Neural crest cell (in vitro differentiated cells): ENCODE data around the gene TMBIM1. TPM values are rescaled to one million over a fixed set of nuclear protein-coding genes. Genes with fewer than 3 reads are reported as not detected.

Experiments used
- DNase-seq: peaks from one replicate; pipeline ENCODE4 v3.0.0; 2021; ENCODE audit warnings: low read depth, mixed read lengths, low spot score
- H3K27ac Mint-ChIP-seq: one replicate; pipeline ENCODE4 v1.8.0; 2021; ENCODE audit warnings: mild to moderate bottlenecking, mixed read lengths; ENCODE audit not compliant: unreplicated experiment
- H3K27me3 Mint-ChIP-seq: 2 replicates; pipeline ENCODE4 v1.8.0; 2021; ENCODE audit warnings: low read depth, mild to moderate bottlenecking, mixed read lengths
- H3K36me3 Mint-ChIP-seq: 2 replicates; pipeline ENCODE4 v1.8.0; 2021; ENCODE audit warnings: low read depth, mild to moderate bottlenecking, mixed read lengths
- H3K4me1 Mint-ChIP-seq: 2 replicates; pipeline ENCODE4 v1.8.0; 2021; ENCODE audit warnings: mixed read lengths
- H3K4me3 Mint-ChIP-seq: one replicate; pipeline ENCODE4 v1.8.0; 2021; ENCODE audit warnings: mild to moderate bottlenecking, mixed read lengths
- H3K9me3 Mint-ChIP-seq: 2 replicates; pipeline ENCODE4 v1.8.0; 2021; ENCODE audit warnings: mixed read lengths
- total RNA-seq: library from RNA; stranded (reverse); gene quantifications from 2 replicates; pipeline ENCODE4 v1.2.1, GENCODE V29; 2021
- TF ChIP-seq, protein P1 (sequence below): fragments of 200-600 bp; sonication (generic); conservative IDR thresholded peaks from 2 replicates; pipeline ENCODE4 v1.5.0; 2021; ENCODE audit warnings: antibody characterized with exemption, mild to moderate bottlenecking

The TMBIM1 gene
- total RNA-seq, 1 donor from 2014 or later: 8.5 TPM

- H3K36me3 Mint-ChIP-seq: no peaks in the 10 kb centered on the region
- H3K4me3 Mint-ChIP-seq: no peak overlapping the region
- TF ChIP-seq, protein P1, sequence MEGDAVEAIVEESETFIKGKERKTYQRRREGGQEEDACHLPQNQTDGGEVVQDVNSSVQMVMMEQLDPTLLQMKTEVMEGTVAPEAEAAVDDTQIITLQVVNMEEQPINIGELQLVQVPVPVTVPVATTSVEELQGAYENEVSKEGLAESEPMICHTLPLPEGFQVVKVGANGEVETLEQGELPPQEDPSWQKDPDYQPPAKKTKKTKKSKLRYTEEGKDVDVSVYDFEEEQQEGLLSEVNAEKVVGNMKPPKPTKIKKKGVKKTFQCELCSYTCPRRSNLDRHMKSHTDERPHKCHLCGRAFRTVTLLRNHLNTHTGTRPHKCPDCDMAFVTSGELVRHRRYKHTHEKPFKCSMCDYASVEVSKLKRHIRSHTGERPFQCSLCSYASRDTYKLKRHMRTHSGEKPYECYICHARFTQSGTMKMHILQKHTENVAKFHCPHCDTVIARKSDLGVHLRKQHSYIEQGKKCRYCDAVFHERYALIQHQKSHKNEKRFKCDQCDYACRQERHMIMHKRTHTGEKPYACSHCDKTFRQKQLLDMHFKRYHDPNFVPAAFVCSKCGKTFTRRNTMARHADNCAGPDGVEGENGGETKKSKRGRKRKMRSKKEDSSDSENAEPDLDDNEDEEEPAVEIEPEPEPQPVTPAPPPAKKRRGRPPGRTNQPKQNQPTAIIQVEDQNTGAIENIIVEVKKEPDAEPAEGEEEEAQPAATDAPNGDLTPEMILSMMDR: no peak
- no peaks in the 10 kb centered on the region for H3K9me3 Mint-ChIP-seq
- H3K27me3 Mint-ChIP-seq: no peaks in the 10 kb centered on the region
- H3K27ac Mint-ChIP-seq: peak overlapping the region; percentile 63
- H3K4me1 Mint-ChIP-seq: no peaks in the 10 kb centered on the region
- no peak for DNase-seq
These were observed 11.9 kb downstream of the TMBIM1 start for GRCh38 chr2:218280260-218280870.

DNA sequence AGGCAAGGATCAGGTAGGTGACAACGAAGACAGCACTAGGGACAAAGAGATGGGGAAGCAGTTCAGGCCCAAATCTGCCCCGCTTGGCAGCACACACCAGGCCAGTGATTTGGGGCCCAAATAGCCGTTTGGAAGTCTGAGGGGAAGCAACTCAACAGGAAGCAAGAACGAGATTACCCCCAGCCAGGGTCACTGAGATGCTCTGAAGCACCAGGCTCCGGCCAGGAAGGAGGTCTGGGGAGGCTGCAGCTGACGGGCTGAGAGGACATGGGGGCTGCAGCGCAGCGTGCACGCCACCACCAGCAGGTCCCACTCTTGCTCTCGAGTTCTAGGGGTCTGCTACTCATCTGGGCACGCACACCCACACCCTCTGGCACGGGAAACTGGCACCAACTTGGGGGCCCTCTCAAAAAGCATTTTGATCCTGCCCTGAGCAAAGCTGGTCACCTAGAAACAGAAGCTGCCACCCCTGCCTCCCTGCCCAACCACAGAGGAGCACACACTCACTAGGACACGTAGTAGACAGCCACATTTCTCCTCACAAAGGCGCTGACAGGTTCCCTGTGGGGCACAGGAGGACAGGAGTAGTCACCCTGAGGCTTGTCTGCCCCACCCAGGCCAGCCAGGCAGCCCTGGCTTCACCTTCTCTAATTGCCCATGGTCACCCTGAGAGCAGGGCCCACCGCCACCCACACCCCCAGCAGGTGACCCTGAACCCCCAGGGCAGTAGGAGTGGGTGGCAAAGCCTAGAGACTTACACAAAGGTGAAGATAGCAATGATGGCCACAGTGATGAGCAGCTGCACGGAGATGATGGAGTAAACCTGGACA lies 13.6 kb downstream of the TMBIM1 start:
- Mint-ChIP-seq H3K27me3 (no peaks in the 10 kb centered on the region), H3K36me3 (no peaks in the 10 kb centered on the region), H3K4me1 (no peaks in the 10 kb centered on the region), H3K27ac (peak overlapping the region; percentile 35), H3K9me3 (no peaks in the 10 kb centered on the region), H3K4me3 (no peak overlapping the region)
- DNase-seq: no peak
- TF ChIP-seq, protein P1: no peak

- Mint-ChIP-seq H3K4me3 (no peak overlapping the region), H3K36me3 (no peaks in the 10 kb centered on the region), H3K4me1 (no peaks in the 10 kb centered on the region), H3K27ac (no peak overlapping the region), H3K27me3 (no peaks in the 10 kb centered on the region), H3K9me3 (no peaks in the 10 kb centered on the region)
- TF ChIP-seq, protein P1: no peak
- DNase-seq: no peak
These were observed 14.4 kb downstream of the TMBIM1 start for GRCh38 chr2:218277921-218278320.

DNA sequence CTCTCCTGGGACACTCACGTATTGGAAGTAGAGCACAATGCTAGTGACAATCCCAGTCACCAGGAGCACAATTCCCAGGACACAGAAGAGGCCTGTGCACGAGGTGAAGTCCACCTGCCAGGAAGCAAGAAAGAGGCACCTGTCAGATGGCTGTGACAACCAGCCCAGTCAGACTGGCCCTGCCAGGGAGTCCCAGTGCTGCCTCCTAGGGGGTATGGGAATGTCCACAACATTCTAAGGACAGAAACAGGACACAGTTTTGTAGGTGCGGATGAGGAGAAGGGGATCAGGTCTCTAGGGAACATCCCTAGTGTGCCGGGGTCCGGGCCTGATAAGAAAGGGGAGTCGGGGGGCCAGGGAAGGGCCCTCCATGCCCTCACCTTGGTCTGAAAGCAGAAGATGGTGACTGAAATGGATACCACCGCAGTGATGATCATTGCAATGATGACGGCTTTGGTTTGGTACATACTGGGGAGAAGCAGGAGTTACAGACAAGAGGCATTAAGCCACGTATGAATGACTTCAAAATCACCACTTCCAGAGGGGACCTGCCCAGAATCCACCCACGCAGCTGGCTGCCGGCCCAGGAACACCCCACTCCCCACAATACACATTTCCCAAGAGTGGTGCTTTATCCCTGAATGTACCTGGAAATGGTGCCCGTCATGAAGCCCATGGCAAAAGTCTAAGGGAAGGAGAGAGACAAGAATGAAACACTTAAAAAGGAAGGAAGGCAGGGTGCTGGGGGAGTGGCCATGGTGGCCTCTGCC lies 15.1 kb downstream of the TMBIM1 start:
- TF ChIP-seq, protein P1: no peak
- no peak for DNase-seq
- no peak overlapping the region for H3K27ac Mint-ChIP-seq
- no peak overlapping the region for H3K4me3 Mint-ChIP-seq
- H3K36me3 Mint-ChIP-seq: no peaks in the 10 kb centered on the region
- no peaks in the 10 kb centered on the region for H3K27me3 Mint-ChIP-seq
- no peaks in the 10 kb centered on the region for H3K9me3 Mint-ChIP-seq
- H3K4me1 Mint-ChIP-seq: peaks cover 5% of the 10 kb centered on the region

DNA sequence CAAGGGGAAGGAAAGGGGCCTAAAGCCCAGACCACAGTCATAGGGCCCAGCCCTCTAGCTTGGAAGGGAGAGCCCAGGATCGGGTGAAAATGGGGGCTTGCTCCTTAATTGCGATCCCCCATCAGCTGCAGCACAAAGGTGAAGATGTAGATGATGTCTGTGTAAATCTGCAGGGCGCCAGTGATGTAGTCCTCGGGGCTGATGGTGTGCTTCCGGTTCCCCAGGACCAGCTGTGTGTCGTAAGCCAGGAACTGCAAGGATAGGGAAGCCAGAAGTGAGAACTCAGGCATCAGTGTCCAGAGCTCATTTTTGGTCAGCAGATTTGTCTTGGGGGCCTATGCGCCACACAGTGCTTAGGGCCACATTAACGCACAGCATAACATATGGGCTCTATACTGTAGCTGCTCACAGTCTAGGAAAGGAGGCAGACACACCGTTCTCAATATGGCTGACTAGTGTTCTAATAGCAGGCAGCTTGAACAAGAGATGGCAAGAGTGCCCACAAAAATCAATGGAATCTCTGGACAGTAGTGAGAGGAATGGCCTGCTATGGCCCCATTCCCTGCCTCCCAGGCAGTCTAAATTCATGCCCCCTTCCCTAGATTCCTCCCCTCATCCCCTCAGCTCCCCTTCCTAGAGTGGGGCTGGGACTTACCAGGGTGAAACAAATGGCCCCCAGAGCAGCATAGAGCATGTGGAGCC lies 16.8 kb downstream of the TMBIM1 start:
- H3K4me3 Mint-ChIP-seq: no peak overlapping the region
- no peaks in the 10 kb centered on the region for H3K27me3 Mint-ChIP-seq
- DNase-seq: no peak
- TF ChIP-seq, protein P1: no peak
- no peaks in the 10 kb centered on the region for H3K36me3 Mint-ChIP-seq
- no peaks in the 10 kb centered on the region for H3K9me3 Mint-ChIP-seq
- no peak overlapping the region for H3K27ac Mint-ChIP-seq
- H3K4me1 Mint-ChIP-seq: peaks cover 20% of the 10 kb centered on the region
